WTC11 (cell line): Measurements from ENCODE around the gene GPRC5B. TPM values are rescaled to one million over a fixed set of nuclear protein-coding genes. Genes with fewer than 3 reads are reported as not detected.

ENCODE experiments used
- ATAC-seq: fragments of 200-7000 bp; cut with Tn5 transposase; 2 replicates; pipeline ENCODE4 v1.10.0; 2021; ENCODE audit warnings: mild to moderate bottlenecking, moderate library complexity
- CTCF ChIA-PET: fragments of 300-600 bp; sonication (Branson Sonifier 250); formaldehyde crosslinking; loops from one replicate; lab custom pipeline; 2021; ENCODE audit warnings: antibody characterized with exemption; lab: Charles Lee
- POLR2A ChIA-PET: fragments of 350-600 bp; sonication (Branson Sonifier 250); formaldehyde crosslinking; loops from one replicate; lab custom pipeline; 2021; ENCODE audit warnings: antibody characterized with exemption; lab: Charles Lee
- DNase-seq: peaks from one replicate; pipeline ENCODE4 v3.0.0; 2021; ENCODE audit warnings: low spot score
- H3K27ac Mint-ChIP-seq: 2 replicates; pipeline ENCODE4 v1.8.0; 2021; ENCODE audit warnings: mixed read lengths
- H3K27me3 Mint-ChIP-seq: 2 replicates; pipeline ENCODE4 v1.8.0; 2021; ENCODE audit warnings: low read depth, mild to moderate bottlenecking, moderate library complexity, mixed read lengths
- H3K36me3 Mint-ChIP-seq: 2 replicates; pipeline ENCODE4 v1.8.0; 2021; ENCODE audit warnings: mixed read lengths
- H3K4me1 Mint-ChIP-seq: 2 replicates; pipeline ENCODE4 v1.8.0; 2022; ENCODE audit warnings: mixed read lengths
- H3K4me3 Mint-ChIP-seq: 2 replicates; pipeline ENCODE4 v1.8.0; 2021; ENCODE audit warnings: mild to moderate bottlenecking, moderate library complexity, mixed read lengths
- H3K9me3 Mint-ChIP-seq: 2 replicates; pipeline ENCODE4 v1.8.0; 2021; ENCODE audit warnings: mixed read lengths
- CREM ChIP-seq: sonication (generic); formaldehyde crosslinking; IDR thresholded peaks from 2 replicates; pipeline ENCODE4 v1.8.1; 2022; ENCODE audit warnings: mild to moderate bottlenecking, missing genetic modification reagents, moderate library complexity
- FOXK1 ChIP-seq: sonication (generic); formaldehyde crosslinking; IDR thresholded peaks from 2 replicates; pipeline ENCODE4 v1.8.0; 2022; ENCODE audit warnings: mild to moderate bottlenecking, moderate library complexity, missing genetic modification reagents
- FOXP1 ChIP-seq: sonication (generic); formaldehyde crosslinking; IDR thresholded peaks from 2 replicates; pipeline ENCODE4 v1.8.0; 2022; ENCODE audit warnings: missing genetic modification reagents, mild to moderate bottlenecking, moderate library complexity, borderline replicate concordance
- IRF2 ChIP-seq: sonication (generic); formaldehyde crosslinking; IDR thresholded peaks from 2 replicates; pipeline ENCODE4 v1.8.0; 2022; ENCODE audit warnings: low read depth, missing genetic modification reagents, borderline replicate concordance
- JUN ChIP-seq: sonication (generic); formaldehyde crosslinking; IDR thresholded peaks from 2 replicates; pipeline ENCODE4 v1.8.0; 2023; ENCODE audit warnings: mild to moderate bottlenecking, missing genetic modification reagents
- MXD4 ChIP-seq: fragments of 250-450 bp; sonication (Bioruptor Pico); IDR thresholded peaks from 2 replicates; pipeline ENCODE4 v1.8.0; 2021; ENCODE audit warnings: mild to moderate bottlenecking, moderate library complexity, borderline replicate concordance
- MYBL2 ChIP-seq: sonication (generic); formaldehyde crosslinking; IDR thresholded peaks from 2 replicates; pipeline ENCODE4 v1.8.1; 2023; ENCODE audit warnings: mild to moderate bottlenecking, moderate library complexity, missing genetic modification reagents
- NFATC4 ChIP-seq: fragments of 250-450 bp; sonication (Bioruptor Pico); IDR thresholded peaks from 2 replicates; pipeline ENCODE4 v1.9.0; 2021; ENCODE audit warnings: mild to moderate bottlenecking
- NFE2L1 ChIP-seq: sonication (generic); formaldehyde crosslinking; IDR thresholded peaks from 2 replicates; pipeline ENCODE4 v1.8.1; 2023; ENCODE audit warnings: missing genetic modification reagents
- RORB ChIP-seq: fragments of 250-450 bp; sonication (Bioruptor Pico); IDR thresholded peaks from 2 replicates; pipeline ENCODE4 v1.9.0; 2021; ENCODE audit warnings: mild to moderate bottlenecking
- SP1 ChIP-seq: sonication (generic); formaldehyde crosslinking; conservative IDR thresholded peaks from 2 replicates; pipeline ENCODE4 v1.8.1; 2022; ENCODE audit warnings: missing genetic modification reagents
- ZNF423 ChIP-seq: fragments of 250-450 bp; sonication (Bioruptor Pico); IDR thresholded peaks from 2 replicates; pipeline ENCODE4 v2.1.2; 2022; ENCODE audit warnings: mild to moderate bottlenecking, moderate library complexity
- total RNA-seq: library from RNA; stranded (reverse); gene quantifications from 3 replicates; pipeline ENCODE4 v1.2.3, GENCODE V29; 2021
- TF ChIP-seq, protein P1 (sequence below): sonication (generic); formaldehyde crosslinking; conservative IDR thresholded peaks from 2 replicates; pipeline ENCODE4 v1.8.1; 2022; ENCODE audit warnings: mild to moderate bottlenecking, missing genetic modification reagents
- TF ChIP-seq, protein P2 (sequence below): sonication (generic); formaldehyde crosslinking; IDR thresholded peaks from 2 replicates; pipeline ENCODE4 v1.8.1; 2023; ENCODE audit warnings: mild to moderate bottlenecking, moderate library complexity, missing genetic modification reagents
- TF ChIP-seq, protein P3 (sequence below): sonication (generic); formaldehyde crosslinking; conservative IDR thresholded peaks from 2 replicates; pipeline ENCODE4 v1.8.1; 2023; ENCODE audit warnings: mild to moderate bottlenecking, low read depth, missing genetic modification reagents, moderate library complexity
- TF ChIP-seq, protein P4 (sequence below): sonication (generic); formaldehyde crosslinking; IDR thresholded peaks from 2 replicates; pipeline ENCODE4 v1.8.1; 2023; ENCODE audit warnings: mild to moderate bottlenecking, missing genetic modification reagents, borderline replicate concordance
- TF ChIP-seq, protein P5 (sequence below): fragments of 250-450 bp; sonication (Bioruptor Pico); IDR thresholded peaks from 2 replicates; pipeline ENCODE4 v1.9.0; 2021; ENCODE audit warnings: mild to moderate bottlenecking
- TF ChIP-seq, protein P6 (sequence below): sonication (generic); formaldehyde crosslinking; IDR thresholded peaks from 2 replicates; pipeline ENCODE4 v1.8.0; 2022; ENCODE audit warnings: mild to moderate bottlenecking, missing genetic modification reagents
- TF ChIP-seq, protein P7 (sequence below): sonication (generic); formaldehyde crosslinking; IDR thresholded peaks from 2 replicates; pipeline ENCODE4 v1.8.1; 2022; ENCODE audit warnings: low read depth, mild to moderate bottlenecking, moderate library complexity, missing genetic modification reagents, borderline replicate concordance
- TF ChIP-seq, protein P8 (sequence below): sonication (generic); formaldehyde crosslinking; IDR thresholded peaks from 2 replicates; pipeline ENCODE4 v1.8.0; 2023; ENCODE audit warnings: missing genetic modification reagents
- TF ChIP-seq, protein P9 (sequence below): sonication (generic); formaldehyde crosslinking; IDR thresholded peaks from 2 replicates; pipeline ENCODE4 v1.8.1; 2023; ENCODE audit warnings: mild to moderate bottlenecking, missing genetic modification reagents

The GPRC5B gene
- total RNA-seq, 1 experiment from 2014 or later = 104 TPM

DNA sequence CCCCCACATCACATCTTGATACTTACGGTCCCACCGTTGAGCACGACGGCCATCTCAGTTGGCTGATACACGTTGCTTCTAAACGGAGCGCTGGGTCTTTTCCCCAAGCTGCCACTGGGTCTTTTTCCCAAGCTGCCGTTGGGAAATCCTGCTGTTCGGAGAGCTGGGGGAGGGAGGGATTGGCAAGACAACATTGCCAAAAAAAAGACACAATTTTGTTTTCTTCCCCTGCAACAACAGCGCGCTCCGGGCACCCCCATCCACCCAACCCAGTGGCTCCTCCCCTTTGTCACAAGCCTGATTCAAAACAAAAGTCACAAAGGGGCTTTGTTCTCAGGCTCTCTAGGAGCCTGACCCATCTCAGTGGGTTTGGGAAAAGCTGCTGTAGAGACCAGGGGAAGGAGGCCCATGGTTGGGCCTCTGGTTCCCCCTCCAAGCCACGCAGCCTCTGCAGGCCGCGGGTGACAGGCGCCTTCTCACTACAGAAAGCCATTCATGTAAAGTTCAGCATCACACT is 22.8 kb downstream of the GPRC5B start:
- Mint-ChIP-seq H3K9me3 (no peaks in the 10 kb centered on the region), H3K27me3 (no peaks in the 10 kb centered on the region), H3K4me3 (peak overlapping the region; percentile 60), H3K27ac (peak overlapping the region; percentile 100), H3K36me3 (peaks cover 47% of the 10 kb centered on the region), H3K4me1 (peaks cover 77% of the 10 kb centered on the region)
- CTCF ChIA-PET = interaction anchor here (1.0 to 2.4 kb wide), 8 partner anchors 10 to 306 kb away, joined by 3 to 10 read pairs (median 6); partner anchors contain the start of genes GPRC5B and VPS35L
- POLR2A ChIA-PET = interaction anchor here (0.6 to 2.4 kb wide), 9 partner anchors 8 to 306 kb away, joined by 3 to 13 read pairs (median 4); partner anchors contain the start of genes GPRC5B and VPS35L
- DNase-seq = peak; percentile 58
- peak; percentile 58 for ATAC-seq
- TF ChIP-seq, protein P1, sequence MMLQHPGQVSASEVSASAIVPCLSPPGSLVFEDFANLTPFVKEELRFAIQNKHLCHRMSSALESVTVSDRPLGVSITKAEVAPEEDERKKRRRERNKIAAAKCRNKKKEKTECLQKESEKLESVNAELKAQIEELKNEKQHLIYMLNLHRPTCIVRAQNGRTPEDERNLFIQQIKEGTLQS (CRISPR knock-in tag) = no peak
- 0 out of 2 replicates have a peak, but pooled peaks have one; percentile 6 for TF ChIP-seq FOXK1
- TF ChIP-seq NFATC4 (CRISPR knock-in tag) = no peak
- no peak for TF ChIP-seq NFE2L1
- 0 out of 2 replicates have a peak, but pooled peaks have one; percentile 19 for TF ChIP-seq CREM (CRISPR knock-in tag)
- no peak for TF ChIP-seq RORB
- TF ChIP-seq ZNF423 (CRISPR knock-in tag) = no peak
- TF ChIP-seq, protein P2, sequence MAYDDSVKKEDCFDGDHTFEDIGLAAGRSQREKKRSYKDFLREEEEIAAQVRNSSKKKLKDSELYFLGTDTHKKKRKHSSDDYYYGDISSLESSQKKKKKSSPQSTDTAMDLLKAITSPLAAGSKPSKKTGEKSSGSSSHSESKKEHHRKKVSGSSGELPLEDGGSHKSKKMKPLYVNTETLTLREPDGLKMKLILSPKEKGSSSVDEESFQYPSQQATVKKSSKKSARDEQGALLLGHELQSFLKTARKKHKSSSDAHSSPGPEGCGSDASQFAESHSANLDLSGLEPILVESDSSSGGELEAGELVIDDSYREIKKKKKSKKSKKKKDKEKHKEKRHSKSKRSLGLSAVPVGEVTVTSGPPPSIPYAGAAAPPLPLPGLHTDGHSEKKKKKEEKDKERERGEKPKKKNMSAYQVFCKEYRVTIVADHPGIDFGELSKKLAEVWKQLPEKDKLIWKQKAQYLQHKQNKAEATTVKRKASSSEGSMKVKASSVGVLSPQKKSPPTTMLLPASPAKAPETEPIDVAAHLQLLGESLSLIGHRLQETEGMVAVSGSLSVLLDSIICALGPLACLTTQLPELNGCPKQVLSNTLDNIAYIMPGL (CRISPR knock-in tag) = no peak
- TF ChIP-seq MXD4 (CRISPR knock-in tag) = no peak
- TF ChIP-seq, all 79 proteins: peak for 2

DNA sequence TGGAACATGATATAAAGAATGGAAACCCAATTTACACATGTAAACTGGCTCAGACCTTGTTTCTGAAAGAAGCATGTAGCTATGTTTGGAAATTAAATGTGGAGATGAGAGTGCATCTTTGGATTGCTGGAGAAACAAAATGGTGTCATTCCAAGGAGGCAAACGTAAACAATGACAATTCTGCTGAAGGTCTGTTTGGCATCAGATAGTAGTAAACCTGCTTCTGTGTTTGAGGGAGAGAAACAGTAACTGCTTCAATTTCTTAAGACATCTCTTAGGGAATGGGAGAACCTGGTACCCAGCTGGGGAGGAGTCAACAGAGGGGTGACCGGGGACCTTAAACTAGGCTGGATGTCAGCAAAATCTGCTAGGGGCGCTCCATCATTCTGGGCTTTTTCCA is 23.5 kb downstream of the GPRC5B start:
- Mint-ChIP-seq H3K4me3 (peak overlapping the region; percentile 60), H3K9me3 (no peaks in the 10 kb centered on the region), H3K27ac (peak overlapping the region; percentile 100), H3K36me3 (peaks cover 50% of the 10 kb centered on the region), H3K4me1 (peaks cover 80% of the 10 kb centered on the region), H3K27me3 (no peaks in the 10 kb centered on the region)
- DNase-seq (no peak), ATAC-seq (no peak; the same call in 1 of the 2 replicates)
- ChIA-PET POLR2A (interaction anchor here (0.6 to 2.4 kb wide), 4 partner anchors 13 to 198 kb away, joined by 4 to 13 read pairs (median 4); no protein-coding TSS in a partner anchor), CTCF (interaction anchor here (1.0 to 2.4 kb wide), 6 partner anchors 10 to 306 kb away, joined by 3 to 10 read pairs (median 6); partner anchors contain the start of genes GPRC5B and VPS35L)
- TF ChIP-seq, protein P3, sequence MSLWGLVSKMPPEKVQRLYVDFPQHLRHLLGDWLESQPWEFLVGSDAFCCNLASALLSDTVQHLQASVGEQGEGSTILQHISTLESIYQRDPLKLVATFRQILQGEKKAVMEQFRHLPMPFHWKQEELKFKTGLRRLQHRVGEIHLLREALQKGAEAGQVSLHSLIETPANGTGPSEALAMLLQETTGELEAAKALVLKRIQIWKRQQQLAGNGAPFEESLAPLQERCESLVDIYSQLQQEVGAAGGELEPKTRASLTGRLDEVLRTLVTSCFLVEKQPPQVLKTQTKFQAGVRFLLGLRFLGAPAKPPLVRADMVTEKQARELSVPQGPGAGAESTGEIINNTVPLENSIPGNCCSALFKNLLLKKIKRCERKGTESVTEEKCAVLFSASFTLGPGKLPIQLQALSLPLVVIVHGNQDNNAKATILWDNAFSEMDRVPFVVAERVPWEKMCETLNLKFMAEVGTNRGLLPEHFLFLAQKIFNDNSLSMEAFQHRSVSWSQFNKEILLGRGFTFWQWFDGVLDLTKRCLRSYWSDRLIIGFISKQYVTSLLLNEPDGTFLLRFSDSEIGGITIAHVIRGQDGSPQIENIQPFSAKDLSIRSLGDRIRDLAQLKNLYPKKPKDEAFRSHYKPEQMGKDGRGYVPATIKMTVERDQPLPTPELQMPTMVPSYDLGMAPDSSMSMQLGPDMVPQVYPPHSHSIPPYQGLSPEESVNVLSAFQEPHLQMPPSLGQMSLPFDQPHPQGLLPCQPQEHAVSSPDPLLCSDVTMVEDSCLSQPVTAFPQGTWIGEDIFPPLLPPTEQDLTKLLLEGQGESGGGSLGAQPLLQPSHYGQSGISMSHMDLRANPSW = no peak
- TF ChIP-seq, protein P4, sequence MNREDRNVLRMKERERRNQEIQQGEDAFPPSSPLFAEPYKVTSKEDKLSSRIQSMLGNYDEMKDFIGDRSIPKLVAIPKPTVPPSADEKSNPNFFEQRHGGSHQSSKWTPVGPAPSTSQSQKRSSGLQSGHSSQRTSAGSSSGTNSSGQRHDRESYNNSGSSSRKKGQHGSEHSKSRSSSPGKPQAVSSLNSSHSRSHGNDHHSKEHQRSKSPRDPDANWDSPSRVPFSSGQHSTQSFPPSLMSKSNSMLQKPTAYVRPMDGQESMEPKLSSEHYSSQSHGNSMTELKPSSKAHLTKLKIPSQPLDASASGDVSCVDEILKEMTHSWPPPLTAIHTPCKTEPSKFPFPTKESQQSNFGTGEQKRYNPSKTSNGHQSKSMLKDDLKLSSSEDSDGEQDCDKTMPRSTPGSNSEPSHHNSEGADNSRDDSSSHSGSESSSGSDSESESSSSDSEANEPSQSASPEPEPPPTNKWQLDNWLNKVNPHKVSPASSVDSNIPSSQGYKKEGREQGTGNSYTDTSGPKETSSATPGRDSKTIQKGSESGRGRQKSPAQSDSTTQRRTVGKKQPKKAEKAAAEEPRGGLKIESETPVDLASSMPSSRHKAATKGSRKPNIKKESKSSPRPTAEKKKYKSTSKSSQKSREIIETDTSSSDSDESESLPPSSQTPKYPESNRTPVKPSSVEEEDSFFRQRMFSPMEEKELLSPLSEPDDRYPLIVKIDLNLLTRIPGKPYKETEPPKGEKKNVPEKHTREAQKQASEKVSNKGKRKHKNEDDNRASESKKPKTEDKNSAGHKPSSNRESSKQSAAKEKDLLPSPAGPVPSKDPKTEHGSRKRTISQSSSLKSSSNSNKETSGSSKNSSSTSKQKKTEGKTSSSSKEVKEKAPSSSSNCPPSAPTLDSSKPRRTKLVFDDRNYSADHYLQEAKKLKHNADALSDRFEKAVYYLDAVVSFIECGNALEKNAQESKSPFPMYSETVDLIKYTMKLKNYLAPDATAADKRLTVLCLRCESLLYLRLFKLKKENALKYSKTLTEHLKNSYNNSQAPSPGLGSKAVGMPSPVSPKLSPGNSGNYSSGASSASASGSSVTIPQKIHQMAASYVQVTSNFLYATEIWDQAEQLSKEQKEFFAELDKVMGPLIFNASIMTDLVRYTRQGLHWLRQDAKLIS (CRISPR knock-in tag) = no peak
- TF ChIP-seq FOXP1 (CRISPR knock-in tag) (no peak), MYBL2 (no peak), JUN (CRISPR knock-in tag) (no peak), SP1 (no peak), IRF2 (no peak)
- TF ChIP-seq, protein P5, sequence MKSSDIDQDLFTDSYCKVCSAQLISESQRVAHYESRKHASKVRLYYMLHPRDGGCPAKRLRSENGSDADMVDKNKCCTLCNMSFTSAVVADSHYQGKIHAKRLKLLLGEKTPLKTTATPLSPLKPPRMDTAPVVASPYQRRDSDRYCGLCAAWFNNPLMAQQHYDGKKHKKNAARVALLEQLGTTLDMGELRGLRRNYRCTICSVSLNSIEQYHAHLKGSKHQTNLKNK (CRISPR knock-in tag) = no peak
- TF ChIP-seq, protein P6, sequence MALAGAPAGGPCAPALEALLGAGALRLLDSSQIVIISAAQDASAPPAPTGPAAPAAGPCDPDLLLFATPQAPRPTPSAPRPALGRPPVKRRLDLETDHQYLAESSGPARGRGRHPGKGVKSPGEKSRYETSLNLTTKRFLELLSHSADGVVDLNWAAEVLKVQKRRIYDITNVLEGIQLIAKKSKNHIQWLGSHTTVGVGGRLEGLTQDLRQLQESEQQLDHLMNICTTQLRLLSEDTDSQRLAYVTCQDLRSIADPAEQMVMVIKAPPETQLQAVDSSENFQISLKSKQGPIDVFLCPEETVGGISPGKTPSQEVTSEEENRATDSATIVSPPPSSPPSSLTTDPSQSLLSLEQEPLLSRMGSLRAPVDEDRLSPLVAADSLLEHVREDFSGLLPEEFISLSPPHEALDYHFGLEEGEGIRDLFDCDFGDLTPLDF (CRISPR knock-in tag) = no peak
- TF ChIP-seq, protein P7, sequence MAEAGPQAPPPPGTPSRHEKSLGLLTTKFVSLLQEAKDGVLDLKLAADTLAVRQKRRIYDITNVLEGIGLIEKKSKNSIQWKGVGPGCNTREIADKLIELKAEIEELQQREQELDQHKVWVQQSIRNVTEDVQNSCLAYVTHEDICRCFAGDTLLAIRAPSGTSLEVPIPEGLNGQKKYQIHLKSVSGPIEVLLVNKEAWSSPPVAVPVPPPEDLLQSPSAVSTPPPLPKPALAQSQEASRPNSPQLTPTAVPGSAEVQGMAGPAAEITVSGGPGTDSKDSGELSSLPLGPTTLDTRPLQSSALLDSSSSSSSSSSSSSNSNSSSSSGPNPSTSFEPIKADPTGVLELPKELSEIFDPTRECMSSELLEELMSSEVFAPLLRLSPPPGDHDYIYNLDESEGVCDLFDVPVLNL (CRISPR knock-in tag) = no peak
- TF ChIP-seq, protein P8, sequence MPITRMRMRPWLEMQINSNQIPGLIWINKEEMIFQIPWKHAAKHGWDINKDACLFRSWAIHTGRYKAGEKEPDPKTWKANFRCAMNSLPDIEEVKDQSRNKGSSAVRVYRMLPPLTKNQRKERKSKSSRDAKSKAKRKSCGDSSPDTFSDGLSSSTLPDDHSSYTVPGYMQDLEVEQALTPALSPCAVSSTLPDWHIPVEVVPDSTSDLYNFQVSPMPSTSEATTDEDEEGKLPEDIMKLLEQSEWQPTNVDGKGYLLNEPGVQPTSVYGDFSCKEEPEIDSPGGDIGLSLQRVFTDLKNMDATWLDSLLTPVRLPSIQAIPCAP = no peak
- TF ChIP-seq, protein P9, sequence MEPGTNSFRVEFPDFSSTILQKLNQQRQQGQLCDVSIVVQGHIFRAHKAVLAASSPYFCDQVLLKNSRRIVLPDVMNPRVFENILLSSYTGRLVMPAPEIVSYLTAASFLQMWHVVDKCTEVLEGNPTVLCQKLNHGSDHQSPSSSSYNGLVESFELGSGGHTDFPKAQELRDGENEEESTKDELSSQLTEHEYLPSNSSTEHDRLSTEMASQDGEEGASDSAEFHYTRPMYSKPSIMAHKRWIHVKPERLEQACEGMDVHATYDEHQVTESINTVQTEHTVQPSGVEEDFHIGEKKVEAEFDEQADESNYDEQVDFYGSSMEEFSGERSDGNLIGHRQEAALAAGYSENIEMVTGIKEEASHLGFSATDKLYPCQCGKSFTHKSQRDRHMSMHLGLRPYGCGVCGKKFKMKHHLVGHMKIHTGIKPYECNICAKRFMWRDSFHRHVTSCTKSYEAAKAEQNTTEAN (CRISPR knock-in tag) = no peak
